T-helper 2 cell treated with Interferon-gamma antibody and Interleukin-4, amounts not matched to agents 100 ng/mL and 5 ng/mL, for 36 hours (primary cell): Measurements from ENCODE around the gene TMEM51. TPM values are rescaled to one million over a fixed set of nuclear protein-coding genes. Genes with fewer than 3 reads are reported as not detected.

Experiments
- intact Hi-C: fragments of 100-400 bp; cut with micrococcal nuclease; formaldehyde crosslinking; loops from one replicate; pipeline ENCODE4 v1.15.1; 2023
- total RNA-seq: library from RNA; stranded (reverse); gene quantifications from 2 replicates; pipeline ENCODE4 v1.2.3, GENCODE V29; 2022

The TMEM51 gene
- total RNA-seq, 1 donor from 2014 or later, result not detected

DNA sequence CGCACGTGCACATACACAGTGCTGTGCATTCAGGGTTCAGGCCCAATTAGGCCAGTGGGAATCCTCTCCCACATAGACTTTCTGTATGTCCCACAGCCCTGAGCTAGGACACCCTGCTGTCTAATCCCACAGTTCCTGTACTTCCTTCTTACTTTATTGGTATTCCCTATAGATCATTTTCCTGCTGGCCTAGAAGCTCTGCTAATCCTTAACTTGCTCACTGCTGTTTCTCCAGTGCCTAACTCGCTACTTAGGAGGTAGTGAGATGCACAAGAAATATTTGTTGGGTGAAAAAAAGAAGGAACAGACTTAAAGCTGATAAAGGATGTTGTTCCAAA is 59.4 kb downstream of the TMEM51 start:
- intact Hi-C loops, result no loop called here

DNA sequence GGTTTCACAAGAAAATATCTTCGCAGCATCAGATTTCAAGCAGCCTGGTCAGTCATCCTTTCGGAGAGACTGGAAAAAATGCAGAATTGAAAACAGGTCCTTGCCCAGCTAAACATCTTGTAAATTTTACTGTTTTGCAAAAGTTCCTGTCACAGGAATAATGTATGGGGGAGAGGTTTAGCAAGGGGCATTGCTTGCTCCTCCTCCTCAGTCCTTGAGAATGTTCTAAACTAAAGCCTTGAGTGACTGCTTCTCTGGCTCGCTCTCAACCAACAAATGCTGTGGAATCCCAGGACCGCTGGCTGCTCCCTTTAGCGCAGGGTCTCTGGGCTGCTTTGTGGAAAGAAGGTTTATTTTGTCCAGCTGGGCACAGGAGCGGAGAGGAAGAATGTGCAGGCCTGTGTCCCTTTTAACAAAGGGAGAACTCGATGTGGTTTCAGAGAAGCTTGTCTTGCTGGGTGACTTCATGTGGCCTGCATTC is 59.8 kb downstream of the TMEM51 start:
- intact Hi-C loops, result no loop called here

DNA sequence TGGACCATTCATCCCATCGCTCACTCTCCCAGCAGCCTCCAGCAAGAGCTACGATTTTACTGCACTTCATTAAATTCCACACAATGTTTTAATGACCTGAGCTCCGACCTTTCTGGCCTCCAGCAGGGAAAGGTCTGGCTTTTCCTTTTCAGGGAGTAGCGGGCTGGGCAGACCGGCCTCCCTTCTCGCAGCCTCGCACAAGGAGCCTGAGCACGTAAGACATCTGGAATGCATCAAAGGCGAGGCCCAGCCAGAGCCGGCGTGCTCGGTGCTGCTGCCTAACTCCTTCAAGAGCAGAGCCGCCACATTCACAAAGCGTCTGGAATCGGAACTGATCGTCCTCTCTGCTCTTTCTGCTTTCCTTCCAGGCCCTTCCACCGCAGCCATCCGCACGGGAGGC is 61.0 kb downstream of the TMEM51 start:
- intact Hi-C loops, result no loop called here

DNA sequence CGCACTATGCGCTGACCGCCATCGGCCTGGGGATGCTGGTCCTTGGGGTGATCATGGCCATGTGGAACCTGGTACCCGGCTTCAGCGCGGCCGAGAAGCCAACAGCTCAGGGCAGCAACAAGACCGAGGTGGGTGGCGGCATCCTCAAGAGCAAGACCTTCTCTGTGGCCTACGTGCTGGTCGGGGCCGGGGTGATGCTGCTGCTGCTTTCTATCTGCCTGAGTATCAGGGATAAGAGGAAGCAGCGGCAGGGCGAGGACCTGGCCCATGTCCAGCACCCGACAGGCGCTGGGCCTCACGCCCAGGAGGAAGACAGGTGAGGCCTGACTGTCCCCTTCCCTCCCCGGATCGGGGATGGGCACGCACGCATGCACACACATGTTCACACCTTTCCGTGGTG is 61.6 kb downstream of the TMEM51 start:
- intact Hi-C loops, result no loop called here

DNA sequence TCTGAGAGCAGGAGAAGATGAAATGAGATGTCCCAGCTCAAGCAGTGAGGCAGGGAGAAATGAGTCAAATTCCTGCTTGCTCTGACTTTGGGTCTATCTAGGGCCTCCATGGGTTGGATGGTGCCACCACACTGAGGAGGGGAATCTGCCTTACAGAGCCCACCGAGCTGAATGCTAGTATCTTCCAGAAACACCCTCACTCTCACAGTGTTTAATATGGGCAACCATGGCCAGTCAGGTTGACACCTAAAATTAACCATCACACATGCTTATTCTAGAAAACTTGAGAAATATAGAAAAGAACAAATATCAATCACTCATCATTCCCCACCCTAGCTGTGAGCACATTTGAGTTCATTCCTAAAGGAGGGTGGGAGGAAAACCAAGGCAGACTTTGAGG is 64.1 kb downstream of the TMEM51 start:
- intact Hi-C loops, result no loop called here

DNA sequence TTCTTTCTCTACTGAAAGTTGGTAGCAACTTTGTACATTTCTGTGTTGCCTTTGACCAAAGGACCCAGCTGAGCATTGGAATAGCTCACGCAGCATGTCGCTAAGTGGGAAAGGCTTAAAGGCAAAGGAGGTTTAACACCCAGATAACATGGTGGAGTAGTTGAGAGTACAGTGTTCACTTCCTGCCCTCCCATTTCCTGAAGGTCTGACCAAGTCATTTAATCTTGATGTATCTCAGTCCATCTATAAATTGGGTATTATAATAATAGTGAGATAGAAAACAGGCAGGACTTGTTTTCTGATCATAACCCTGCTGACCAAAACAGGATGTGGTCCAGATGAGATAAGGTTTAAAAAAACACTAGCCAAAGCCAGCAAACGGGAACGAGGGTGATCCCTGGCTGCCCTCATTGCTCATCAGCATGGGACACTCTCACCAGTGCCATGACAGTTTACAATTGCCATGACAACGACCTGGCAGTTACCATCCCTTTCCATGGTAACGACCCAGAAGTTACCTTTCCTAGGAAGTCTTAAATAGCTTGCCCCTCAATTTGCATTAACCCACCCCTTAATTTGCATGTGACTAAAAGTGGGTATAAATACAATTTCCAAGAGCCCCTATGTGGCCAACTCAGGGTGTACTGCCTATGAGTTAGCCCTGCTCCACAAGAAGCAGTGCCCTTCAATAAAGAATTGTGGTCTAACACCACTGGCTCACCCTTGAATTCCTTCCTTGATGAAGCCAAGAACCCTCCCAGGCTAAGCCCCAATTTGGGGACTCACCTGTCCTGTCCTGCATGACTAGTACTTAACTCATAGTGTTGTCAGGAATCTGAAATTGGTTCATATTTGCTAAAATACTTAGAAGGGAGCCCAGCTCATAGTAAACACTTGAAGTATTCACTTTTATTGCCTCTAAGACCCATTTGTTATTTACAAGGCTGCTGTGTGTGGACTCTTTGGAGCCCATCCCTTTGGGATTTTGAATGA is 65.0 kb downstream of the TMEM51 start:
- intact Hi-C loops, result no loop called here

DNA sequence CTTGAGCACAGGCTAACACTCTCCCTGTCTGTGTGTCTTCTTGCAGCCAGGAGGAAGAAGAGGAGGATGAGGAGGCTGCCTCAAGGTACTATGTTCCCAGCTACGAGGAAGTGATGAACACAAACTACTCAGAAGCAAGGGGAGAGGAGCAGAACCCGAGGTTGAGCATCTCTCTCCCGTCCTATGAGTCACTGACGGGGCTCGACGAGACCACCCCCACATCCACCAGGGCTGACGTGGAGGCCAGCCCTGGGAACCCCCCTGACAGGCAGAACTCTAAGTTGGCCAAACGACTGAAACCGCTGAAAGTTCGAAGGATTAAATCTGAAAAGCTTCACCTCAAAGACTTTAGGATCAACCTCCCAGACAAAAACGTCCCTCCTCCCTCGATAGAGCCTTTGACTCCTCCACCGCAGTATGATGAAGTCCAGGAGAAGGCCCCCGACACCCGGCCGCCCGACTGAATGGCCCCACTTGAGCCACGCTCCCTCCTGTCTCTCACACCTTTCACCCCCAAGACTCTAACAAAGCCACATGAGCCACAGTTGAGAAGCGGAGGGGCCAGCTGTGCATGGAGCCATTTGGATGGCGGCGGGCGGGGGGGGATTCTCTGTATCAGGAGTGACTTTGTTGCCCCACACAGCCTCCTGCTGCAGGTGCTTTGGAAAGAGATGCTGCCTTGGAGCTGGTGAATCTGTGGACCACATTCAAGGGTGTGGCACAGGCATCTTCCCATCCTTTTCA is 65.9 kb downstream of the TMEM51 start:
- intact Hi-C loops, result no loop called here

DNA sequence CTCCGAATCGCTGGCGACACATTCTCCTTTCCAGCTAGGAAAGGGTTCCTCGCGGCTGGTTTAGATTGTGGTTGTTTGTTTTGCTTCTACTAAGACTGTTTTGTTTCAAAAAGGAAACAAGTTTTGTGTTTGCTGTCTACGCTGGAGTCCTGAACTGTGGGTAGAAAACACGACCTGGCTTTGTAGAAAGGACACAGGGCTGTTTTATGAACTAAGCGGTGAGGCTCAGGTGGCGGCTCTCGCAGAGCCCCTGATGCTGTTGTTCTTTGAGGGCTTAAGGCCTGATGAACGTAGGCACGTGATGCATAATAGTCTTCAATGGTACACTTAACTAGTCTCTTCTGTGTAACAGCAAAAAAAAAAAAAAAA is 66.5 kb downstream of the TMEM51 start:
- intact Hi-C loops, result no loop called here

DNA sequence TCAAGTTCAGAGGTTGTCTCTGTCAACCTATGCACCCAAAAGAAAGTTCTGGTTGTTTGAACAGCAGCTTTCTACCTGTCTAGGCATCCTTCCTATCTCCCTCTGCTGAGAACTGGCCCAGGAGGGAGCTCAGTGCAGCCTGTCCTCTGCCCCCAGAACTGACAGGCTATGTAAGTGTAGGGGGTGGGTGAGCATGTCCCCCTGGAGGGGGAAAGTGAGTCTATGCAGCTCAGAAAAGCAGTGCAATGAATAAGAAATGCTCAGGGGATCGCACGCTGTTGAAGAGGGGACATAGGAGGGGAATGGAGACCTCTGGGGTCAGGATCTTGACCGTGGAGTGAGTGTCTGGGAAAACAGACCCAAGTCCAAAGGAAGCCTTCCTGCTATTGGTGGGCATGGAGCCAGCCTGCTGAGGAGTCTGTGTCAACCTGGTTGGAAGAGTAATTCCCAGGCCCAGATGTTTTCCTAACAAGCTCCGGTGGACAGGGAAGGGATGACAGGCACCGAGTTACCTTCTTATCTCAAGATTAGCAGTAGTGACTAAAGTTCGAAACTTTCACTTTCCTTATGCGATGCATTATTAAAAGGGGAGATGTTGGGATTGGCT is 67.4 kb downstream of the TMEM51 start:
- intact Hi-C loops, result no loop called here

DNA sequence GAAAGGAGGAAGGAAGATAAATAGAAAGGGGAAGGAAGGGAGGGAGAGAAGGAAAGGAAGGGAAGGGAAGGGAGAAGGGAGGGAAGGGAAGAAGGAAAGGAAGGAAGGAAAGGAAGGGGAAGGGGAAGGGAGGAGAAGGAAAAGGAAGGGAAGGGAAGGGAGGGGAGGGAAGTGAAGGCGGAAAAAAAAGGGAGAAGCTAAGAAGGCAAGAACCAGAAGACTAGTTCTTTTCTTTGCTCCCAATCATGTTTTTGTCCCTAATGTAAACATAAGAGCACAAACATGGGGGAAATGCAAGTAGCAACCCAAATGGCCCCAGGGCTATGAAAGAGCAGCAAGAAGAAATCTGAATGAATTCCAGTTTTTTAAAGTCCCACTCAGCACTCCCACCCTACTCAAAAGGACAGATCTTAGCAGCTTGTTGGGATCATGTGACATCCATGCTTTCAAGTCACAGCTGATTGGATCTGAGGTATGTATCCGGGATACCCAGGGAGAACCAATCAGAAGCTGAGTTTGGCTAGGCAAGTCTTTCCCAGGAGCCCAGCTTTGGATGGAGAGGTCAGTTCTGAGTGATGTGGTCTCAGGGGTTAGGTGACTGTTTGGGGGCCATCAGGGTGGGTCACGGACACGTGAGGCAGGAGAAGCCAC is 69.2 kb downstream of the TMEM51 start:
- intact Hi-C loops, result no loop called here

DNA sequence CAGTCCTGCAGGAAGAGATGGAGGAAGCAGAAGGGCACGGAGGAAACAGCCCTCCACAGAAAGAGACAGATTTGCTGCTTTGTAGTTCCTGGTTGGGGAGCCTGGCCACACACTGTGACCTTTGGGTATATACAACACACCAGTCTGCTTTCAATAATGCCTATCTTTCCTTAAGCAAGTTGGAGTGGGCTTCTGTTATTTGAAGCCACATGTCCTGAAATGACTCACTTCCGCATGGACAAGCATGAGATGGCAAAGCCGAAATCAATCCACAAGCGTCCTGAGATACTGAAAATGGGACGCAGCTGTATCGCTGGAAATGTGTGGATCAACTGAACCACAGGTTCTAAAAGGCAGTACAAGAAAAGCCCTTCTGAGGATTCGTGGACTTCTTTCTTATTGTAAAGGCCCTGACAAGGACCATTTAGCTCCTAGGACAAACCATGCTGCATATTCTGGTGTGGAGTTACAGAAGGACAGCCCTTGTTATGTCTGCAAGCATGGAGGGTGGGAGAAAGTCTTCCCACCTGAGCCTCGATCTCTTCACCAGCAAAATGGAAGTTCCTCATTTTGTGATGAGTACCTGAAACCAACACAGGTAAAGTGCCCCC is 70.8 kb downstream of the TMEM51 start:
- intact Hi-C loops, result no loop called here

DNA sequence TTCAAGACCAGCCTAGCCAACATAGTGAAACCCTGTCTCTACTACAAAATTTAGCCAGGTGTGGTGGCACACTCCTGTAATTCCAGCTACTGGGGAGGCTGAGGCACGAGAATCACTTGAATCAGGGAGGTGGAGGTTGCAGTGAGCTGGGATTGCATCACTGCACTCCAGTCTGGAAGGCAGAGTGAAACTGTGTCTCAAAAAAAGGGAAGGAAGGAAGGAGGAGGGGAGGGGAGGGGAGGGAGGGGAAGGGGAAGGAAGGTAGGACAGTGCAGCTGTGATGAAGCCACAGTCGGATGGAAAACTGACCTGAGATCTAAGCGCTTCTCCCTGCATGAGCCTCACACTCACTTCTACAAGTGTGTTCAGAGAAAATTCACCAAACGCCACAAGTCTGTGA is 71.4 kb downstream of the TMEM51 start:
- intact Hi-C loops, result no loop called here

DNA sequence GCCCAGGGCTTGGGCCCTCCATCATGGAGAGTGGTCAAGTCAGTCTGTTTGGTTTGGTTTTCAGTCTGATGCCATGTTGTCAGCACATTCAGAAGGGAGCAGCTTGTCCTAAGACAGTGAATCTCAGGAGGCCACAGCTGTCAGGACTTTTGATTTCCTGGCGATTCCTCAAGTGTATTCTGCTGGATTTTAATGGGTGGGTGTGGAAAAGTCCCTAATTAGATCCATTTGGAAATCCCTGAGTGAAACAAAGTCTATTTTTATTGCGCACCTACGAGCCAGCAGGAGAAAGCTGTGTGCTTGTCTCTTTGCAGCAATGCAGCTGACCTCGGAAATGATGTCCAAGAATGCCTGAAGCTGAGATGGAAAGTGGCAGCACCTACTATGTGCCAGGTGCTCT is 71.9 kb downstream of the TMEM51 start:
- intact Hi-C loops, result no loop called here

DNA sequence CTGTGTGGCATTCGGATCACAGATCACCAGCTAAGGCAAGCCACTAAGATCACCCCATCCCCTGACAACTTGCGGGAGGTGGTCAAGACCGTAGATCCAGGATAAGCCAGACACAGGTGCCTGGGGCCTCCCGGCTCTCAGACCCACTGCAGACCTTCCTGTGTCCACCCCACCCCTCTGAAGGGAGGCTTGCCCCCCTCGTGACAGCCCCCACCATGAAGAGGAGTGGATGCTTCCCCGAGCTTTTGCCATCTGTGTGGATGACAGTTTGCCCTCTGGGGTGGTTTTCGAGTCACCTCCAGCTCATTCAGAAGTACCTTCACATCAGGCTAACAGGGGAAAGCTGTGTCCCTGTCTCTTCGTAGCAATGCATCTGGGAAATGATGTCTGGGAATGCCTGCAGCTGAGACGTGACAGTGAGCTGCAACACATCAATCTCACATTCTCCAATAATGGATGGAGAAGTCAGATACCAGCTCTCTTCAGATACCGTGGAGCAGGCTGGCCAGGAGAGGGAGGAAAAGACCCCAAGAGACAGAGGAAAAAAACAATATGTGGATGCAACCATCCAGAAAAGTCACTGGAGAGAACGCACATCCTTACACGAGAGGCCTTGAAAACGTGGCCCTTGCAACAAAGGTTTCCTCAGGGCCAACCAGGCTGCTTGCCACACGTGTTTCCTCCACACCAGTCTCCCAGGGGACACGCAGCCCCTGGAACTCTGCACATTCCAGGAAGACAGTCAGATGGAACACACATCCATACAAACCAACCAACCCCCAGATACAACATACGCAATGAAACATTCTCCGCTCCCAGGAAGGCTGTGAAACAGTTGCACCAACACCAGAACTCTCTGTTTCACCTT is 73.1 kb downstream of the TMEM51 start:
- intact Hi-C loops, result no loop called here

DNA sequence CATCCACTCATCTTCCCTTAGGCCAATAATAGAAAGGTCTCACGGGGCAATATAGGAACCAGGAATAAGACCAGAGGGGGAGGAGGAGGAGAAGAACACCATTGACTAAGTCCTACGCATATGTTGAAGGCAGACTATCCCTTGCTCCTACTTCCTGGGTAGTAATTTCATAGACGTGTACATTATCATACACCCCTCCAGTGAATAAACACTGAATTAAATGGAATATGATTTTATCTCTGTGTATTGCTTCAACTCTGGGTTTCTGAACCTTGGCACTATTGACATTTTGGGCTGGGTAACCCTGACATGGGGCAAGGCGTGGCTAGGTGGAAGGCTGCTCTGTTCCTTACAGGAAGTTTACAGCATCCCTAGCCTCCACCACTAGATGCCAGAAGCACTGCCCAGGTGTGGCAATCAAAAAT is 76.2 kb downstream of the TMEM51 start:
- intact Hi-C loops, result loop anchor here (2.0 to 10.0 kb wide), 2 partner anchors 19 to 75 kb away; partner anchors contain the start of gene TMEM51

DNA sequence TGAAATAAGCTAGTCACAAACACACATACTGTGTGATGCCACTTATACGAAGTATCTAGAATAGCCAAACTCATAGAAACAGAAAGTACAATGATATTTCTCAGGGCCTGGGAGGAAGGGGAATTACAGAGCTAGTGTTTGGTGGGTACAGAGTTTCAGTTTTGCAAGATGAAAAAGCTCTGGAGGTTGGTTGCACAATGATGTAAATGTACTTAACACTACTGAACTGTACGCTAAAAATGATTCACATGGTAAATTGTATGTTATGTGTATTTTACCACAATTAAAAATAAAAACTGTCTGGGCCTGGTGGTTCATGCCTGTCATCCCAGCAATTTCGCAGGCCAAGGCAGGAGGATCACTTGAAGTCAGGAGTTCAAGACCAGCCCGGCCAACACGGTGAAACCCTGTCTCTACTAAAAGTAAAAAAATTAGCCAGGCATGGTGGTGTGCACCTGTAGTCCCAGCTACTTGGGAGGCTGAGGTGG is 78.2 kb downstream of the TMEM51 start:
- intact Hi-C loops, result loop anchor here (2.0 to 10.0 kb wide), 2 partner anchors 17 to 77 kb away; partner anchors contain the start of gene TMEM51

DNA sequence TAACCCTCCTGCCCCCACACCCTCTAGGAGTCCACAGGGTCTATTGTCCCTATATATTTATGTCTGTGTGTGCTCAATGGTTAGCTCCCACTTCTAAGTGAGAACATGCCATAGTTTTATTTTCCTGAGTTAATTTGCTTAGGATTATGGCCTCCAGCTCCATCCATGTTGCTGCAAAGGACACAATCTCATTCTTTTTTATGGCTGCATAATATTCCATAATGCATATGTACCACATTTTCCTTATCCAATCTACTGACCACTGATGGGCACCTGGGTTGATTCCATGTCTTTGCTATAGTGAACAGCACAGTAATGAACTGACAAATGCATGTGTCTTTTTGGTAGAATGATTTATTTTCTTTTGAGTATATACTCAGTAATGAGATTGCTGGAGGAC is 80.1 kb downstream of the TMEM51 start:
- intact Hi-C loops, result loop anchor here (10.0 kb wide), 1 partner anchor 79 kb away; the partner anchor contains the start of gene TMEM51

DNA sequence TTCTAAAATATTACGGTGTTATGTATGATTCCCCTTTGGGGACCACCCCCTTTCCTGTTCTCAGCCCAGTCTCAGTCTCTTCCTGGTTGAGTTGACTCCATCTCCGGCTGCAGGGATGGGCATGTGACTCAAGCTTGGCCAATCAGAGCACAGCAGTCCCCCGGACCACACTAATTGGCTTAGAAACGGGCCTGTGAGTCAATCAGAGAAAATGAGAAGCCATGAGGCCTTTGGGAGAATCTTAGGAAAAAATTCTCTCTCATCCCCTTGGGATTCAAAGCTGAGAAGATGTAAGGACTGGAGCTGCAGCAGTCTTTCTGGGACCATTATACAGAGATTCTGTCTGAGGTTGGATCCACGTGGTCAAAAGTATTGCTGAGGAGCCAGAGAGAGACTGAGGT is 82.8 kb downstream of the TMEM51 start:
- intact Hi-C loops, result loop anchor here (10.0 kb wide), 1 partner anchor 82 kb away; the partner anchor contains the start of gene TMEM51

DNA sequence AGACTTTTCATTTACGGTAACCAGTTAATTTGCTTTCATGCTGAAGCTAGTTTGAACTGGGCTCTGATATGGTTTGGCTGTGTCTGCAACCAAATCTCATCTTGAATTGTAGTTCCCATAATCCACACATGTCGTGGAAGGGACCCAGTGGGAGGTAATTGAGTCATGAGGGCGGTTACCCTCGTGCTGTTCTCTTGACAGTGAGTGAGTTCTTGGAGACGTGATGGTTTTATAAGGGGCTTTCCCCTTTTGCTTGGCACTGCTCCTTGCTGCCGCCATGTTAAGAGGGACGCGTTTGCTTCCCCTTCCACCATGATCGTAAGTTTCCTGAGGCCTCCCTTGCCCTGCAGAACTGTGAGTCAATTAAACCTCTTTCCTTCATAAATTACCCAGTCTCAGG is 83.2 kb downstream of the TMEM51 start:
- intact Hi-C loops, result loop anchor here (10.0 kb wide), 1 partner anchor 82 kb away; the partner anchor contains the start of gene TMEM51
